Activated naive CD4-positive, alpha-beta T cell treated with anti-CD3 and anti-CD28 coated beads, Interleukin-2, amount 50 U/mL, for 72 hours (primary cell): ENCODE results near the gene GAN. TPM values are rescaled to one million over a fixed set of nuclear protein-coding genes. Genes with fewer than 3 reads are reported as not detected.
"Not testable (repeated sequence)": the region's sequence is repeated elsewhere in the genome, so short reads cannot be mapped to it uniquely, and the experiment has no call there.

Experiments used
- ATAC-seq, 2 donors: fragments of 150-1000 bp; cut with Tn5 transposase; 2 replicates each; pipeline ENCODE4 v1.10.0; 2021; ENCODE audit warnings: mild to moderate bottlenecking in 2 of 2, moderate library complexity in 2 of 2
- DNase-seq, 2 donors: peaks; one replicate each; pipeline ENCODE4 v3.0.0; 2021 to 2022; ENCODE audit warnings: low spot score in 2 of 2
- H3K27ac Mint-ChIP-seq, 2 donors: one replicate each; pipeline ENCODE4 v1.8.0; 2022; ENCODE audit warnings: mild to moderate bottlenecking in 2 of 2, mixed read lengths in 2 of 2
- H3K36me3 Mint-ChIP-seq, 2 donors: one replicate each; pipeline ENCODE4 v1.8.0; 2022; ENCODE audit warnings: mixed read lengths in 2 of 2
- H3K9me3 Mint-ChIP-seq, 2 donors: one replicate each; pipeline ENCODE4 v1.8.0; 2022; ENCODE audit warnings: mixed read lengths in 2 of 2
- total RNA-seq, 2 donors: library from RNA; stranded (reverse); gene quantifications; one replicate each; pipeline ENCODE4 v1.2.3, GENCODE V29; 2022

GAN gene
- total RNA-seq, 2 donors from 2014 or later = 12.8 to 15.7 TPM

DNA sequence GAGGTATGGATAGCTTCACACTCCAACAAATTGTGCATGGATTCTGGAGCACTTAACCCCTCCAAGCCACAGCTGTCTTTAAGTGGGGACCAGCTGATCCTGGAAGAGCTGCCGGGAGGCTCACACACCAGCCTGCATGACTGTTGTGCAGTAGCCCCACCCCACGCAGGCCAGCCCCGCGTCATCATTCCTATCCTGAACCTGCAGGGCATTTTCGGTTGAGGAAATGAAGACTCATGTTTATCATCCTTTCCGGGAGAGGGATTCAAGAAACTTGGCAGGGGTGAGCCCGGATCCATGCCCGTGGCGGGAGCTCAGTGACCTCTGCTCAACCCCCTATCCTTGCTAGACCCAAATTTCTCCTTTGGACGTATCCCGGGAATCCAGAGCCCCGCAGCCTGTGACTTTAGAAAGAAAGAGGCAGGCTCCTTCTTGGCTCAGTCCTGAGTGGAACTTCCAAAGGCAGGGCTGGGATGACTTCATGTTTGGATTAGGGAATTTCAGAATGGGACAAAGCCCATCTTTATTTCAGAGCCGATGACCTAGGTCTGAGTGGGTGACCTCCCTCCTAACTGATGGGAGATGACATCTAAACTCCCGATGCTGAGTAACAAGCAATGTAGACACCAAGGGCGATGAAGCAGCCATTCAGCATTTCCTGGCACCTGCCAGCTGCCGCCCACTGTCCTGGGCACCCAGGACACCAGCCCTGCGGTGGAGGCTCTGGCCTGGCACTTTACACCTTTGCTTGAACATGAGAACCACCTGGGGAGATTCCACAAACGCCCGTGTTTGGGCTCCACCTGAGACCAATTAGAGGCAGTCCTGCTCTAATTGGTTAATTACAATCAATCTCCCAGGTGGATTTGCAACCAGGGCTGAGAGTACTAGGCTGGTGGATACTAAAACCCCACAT lies 86.5 kb downstream of the GAN start:
- DNase-seq = no peak
- Mint-ChIP-seq H3K27ac (no peak overlapping the region), H3K9me3 (no peaks in the 10 kb centered on the region), H3K36me3 (no peaks in the 10 kb centered on the region)
- ATAC-seq = no peak

DNA sequence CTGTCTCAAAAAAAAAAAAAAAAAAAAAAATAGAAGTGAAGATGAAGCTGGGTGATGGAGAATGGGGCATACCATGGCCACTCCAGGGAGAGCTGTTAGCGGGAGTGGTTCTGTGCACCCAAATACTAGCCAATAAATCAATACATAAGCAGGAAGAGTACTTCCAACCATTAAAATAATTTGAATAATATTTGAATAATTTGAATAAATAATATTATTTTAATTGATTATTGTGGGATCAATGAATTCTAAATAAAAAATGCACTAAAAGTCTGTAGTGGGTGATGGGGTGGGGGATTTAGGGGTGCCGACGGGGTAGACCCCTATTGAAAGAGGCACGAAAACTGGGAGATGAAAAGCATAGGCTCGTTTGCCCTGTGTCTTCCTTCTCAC lies 88.4 kb downstream of the GAN start:
- H3K36me3 Mint-ChIP-seq = no peaks in the 10 kb centered on the region
- DNase-seq (no peak), ATAC-seq (no peak)
- H3K27ac Mint-ChIP-seq = no peak overlapping the region
- no peaks in the 10 kb centered on the region for H3K9me3 Mint-ChIP-seq

DNA sequence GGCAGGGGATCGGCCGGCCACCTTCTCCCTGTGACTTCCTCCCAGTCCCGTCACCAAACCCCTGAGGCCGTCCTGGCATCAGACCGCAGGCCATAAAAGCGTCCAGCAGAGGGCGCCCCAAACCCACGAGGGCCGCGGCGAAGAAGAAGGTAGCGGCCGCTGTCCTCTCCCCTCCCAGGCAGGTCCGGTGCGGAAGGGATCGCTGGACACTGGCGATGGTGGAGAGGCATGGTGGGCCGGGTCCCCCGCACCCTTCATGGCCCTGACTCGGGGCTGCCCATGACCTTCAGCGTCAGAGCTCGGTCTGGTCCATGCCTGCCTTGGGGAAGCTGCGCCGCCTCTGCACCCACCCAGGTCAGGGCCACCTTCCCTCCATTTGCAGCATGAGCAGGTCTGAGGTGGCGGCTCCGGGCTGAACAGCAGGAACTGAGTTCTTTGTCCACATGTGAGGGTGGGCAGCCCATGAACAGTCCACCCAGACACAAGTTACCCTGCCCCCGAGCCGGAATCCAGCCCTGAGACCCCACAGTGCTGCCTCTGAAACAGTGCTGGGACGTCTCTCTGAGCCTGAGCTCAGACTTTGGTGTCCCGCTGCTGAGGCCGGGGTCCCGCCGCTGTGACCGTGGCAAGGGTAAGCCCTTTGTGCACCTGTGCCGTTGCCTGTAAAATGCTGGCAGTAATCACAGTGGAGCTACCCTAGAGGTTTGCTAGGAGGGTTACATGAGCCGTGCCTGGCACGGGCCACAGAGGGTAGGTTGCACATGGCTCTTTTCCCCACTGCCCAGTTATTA lies 89.0 kb downstream of the GAN start:
- DNase-seq (peak; percentile 87 to 89), ATAC-seq (peak; percentile 92 to 98)
- H3K36me3 Mint-ChIP-seq = no peaks in the 10 kb centered on the region
- H3K27ac Mint-ChIP-seq = no peak overlapping the region
- H3K9me3 Mint-ChIP-seq = no peaks in the 10 kb centered on the region

DNA sequence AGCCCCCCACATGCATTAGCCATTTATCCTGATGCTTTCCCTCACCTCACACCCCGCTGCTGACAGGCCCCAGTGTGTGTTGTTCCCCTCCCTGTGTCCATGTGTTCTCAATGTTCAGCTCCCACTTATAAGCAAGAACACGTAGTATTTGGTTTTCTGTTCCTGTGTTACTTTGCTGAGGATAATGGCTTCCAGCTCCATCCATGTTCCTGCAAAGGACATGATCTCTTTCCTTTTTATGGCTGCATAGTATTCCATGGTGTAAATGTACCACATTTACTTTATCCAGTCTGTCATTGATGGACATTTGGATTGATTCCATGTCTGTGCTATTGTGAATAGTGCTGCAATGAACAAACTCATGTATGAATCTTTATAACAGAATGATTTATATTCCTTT lies 90.2 kb downstream of the GAN start:
- H3K36me3 Mint-ChIP-seq, H3K27ac Mint-ChIP-seq, DNase-seq, H3K9me3 Mint-ChIP-seq, ATAC-seq: not testable (repeated sequence)

DNA sequence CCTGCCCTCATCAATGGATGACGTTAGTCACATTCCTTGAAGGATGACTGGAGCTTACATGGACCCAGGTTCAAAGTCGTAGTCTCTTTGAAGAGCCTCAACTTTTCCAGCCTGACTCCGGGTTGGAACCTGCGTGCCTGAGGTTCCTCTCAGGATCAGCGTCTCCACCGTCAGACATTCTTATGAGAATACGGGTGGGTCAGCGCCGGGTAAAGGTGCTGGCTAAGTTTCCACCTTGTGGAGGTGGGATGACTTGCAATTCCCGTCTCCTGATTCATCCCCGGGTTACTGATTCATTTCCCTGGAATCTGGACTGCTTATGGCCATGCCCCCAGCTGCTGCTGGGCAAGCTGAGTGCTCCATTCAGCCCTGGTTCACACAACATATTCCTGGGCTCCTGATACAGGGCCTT lies 90.9 kb downstream of the GAN start:
- no peak for ATAC-seq
- no peak for DNase-seq
- no peaks in the 10 kb centered on the region for H3K36me3 Mint-ChIP-seq
- H3K27ac Mint-ChIP-seq = no peak overlapping the region
- H3K9me3 Mint-ChIP-seq = no peaks in the 10 kb centered on the region

DNA sequence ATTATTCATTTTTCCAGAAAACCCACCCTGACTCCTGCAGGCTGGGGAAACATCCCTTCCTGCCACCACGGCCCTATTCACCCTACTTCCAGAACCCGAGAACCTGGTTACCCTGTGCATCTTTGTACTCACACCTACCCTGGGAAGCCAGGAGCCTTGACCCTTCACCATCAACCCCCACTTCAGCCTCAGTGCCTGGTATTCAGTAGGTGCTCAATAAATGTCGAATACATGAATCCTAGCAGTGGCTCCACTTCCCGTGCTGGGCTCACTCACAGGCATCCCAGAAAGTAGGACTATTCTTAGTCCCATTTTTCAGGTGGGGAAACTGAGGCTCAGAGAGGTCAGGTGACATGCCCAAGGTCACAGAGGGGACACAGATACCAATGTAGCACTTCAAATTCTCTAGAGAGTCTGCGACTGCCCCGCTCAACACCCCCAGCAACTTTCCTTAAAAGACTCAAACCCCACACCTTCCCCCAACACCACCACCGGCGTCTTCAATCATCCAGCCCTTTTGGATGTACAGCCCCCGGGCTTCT lies 93.7 kb downstream of the GAN start:
- no peak for ATAC-seq
- no peaks in the 10 kb centered on the region for H3K9me3 Mint-ChIP-seq
- no peak for DNase-seq
- H3K27ac Mint-ChIP-seq = no peak overlapping the region
- no peaks in the 10 kb centered on the region for H3K36me3 Mint-ChIP-seq

DNA sequence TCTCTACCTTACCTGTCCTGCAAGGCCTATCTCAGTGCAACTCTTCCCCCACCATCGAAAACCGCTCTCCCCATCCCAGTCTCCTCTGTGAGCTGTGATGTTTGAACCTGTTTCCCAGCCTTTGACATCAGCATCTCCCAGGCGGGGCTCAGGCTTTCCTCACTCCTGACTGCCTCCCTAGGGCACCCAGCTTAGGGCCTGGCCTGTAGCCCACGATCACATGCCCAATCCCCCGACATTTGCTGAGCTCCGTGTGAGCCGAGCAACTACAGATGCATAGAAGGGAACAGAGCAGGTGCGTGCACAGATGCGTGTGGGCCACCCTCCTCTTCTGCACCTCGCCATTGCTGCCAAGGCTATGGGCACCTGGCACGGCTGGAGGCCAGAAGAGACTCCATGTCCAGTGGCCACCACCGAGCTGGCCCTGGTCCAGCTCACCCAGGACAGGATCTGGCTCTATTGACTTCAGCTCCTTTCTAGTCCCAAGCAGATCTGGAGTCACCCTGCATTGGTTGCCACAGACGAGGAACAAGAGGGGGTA lies 94.3 kb downstream of the GAN start:
- H3K36me3 Mint-ChIP-seq = no peaks in the 10 kb centered on the region
- no peaks in the 10 kb centered on the region for H3K9me3 Mint-ChIP-seq
- DNase-seq = no peak
- no peak for ATAC-seq
- no peak overlapping the region for H3K27ac Mint-ChIP-seq

DNA sequence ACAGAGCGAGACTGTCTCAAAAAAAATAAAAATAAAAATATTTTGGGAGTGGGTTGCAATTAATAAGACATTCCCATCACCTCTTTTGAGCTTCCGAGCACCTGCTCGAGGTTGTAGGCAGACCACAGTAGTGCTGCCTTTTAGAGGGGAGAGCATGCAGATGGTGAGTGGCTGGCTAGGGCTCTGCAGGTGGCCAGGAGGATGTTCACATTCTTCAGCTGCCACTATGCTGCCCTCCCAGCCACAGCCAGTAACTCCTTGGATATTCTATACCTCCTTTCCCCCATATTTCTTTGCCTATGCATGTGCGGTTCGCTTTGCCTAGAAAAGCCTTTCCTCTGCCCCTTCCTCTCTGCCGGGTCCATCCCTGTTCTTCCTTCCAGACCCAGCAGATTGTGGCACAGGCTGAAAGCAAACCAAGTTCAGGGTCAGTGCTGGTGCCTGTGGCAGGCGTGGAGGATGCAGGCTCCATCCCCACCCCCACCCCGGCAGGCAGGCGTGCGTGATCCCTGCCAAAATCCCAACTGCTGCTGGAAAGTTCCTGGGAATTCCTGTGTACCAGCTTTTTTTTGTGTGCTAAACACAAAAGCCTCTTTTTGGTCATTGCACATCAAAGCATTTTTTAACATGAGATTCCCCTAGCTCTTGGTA lies 96.0 kb downstream of the GAN start:
- DNase-seq = no peak
- no peak for ATAC-seq
- H3K36me3 Mint-ChIP-seq = no peaks in the 10 kb centered on the region
- H3K9me3 Mint-ChIP-seq = no peaks in the 10 kb centered on the region
- H3K27ac Mint-ChIP-seq = no peak overlapping the region

DNA sequence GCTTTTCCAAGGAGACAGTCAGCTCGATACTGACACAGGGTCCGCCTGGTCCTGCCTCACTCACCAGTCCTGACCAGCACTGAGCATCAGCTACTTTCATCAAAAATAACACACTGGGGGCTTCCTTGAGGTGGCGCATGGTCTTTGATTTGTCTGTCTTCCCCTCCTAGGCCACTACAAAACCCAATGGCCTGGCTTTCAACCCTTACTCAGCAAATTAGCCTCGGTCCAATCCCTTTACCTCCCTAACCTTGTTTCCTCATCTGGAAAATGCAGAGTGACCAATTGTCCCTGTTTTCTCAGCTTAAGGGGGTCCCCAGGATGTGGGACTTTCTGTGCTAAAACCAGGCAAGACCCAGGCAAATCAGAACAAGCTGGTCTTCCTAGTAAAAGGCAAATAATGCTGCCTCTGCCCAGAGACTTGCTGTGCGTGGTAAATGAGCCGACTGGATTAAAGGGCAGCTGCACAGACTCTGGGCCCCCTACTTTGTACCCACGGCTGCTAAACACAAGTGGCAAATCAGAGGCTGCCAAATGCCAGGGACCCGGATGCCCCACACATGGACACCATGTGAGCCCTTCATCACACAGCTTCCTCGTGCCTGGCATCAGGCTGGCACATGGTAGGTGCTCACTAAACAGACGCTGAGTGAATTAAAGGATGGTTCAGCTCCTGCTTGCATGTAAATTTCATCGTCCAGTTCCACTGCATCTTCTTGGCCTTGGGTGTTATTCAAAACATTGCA lies 98.7 kb downstream of the GAN start:
- Mint-ChIP-seq H3K36me3 (no peaks in the 10 kb centered on the region), H3K27ac (no peak overlapping the region), H3K9me3 (no peaks in the 10 kb centered on the region)
- no peak for DNase-seq
- no peak for ATAC-seq

DNA sequence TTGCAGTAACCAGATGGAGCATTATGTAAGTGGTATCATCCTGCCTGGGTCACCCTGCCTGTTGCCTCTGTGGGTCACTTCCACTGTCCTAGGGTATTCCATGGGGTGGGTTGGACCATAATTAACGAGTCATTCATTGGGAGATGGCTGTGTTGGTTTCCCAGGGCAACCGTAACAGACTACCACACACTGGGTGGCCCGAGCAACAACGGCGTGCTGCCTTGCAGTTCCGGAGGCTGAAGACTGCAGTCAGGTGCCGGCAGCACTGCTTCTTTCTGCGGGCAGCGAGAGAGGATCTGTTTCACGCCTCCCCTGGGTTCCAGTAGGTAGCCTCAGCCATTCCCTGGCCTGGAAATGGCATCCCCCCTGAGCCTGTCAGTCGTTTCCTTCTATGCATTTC lies 101.0 kb downstream of the GAN start:
- H3K36me3 Mint-ChIP-seq = no peaks in the 10 kb centered on the region
- H3K9me3 Mint-ChIP-seq = no peaks in the 10 kb centered on the region
- no peak for ATAC-seq
- no peak overlapping the region for H3K27ac Mint-ChIP-seq
- DNase-seq = no peak

DNA sequence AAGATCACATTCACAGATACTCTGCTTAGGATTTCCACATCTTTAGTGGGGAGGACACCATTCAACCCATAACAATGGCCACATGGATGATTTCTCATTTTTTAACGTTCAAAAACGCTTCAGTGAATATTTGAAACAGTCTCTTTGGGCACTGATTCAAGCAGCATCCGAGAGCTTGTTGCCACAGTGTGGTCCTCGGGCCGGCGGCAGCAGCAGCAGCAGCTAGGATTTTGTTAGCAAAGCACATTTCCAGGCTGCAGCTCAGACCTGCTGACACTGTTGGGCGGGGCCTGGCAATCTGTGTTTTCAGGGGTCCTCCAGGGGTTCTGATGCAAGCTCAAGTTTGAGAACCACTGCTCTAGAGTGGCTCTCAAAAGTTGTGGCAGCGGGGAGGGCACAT lies 102.0 kb downstream of the GAN start:
- no peak overlapping the region for H3K27ac Mint-ChIP-seq
- DNase-seq = no peak
- H3K36me3 Mint-ChIP-seq = no peaks in the 10 kb centered on the region
- ATAC-seq = no peak
- H3K9me3 Mint-ChIP-seq = no peaks in the 10 kb centered on the region

DNA sequence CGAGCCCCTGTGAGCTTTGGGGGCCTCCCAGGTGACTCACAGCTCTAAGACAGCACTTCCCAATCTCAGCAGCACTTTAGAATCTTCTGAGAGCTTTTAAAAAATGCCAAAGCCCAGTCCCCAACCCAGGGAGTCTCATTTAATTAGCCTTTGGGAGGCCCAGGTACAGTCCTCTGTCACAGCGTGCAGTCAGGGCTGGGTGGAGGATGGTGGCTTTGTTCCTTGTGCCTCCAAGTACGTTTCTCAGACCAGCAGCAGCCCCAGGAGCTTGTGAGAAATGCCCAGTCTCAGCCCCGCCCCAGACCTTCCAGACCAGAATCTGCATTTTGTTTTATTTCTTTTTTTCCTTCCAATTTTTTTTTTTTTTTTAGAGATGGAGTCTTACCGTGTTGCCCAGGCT lies 102.4 kb downstream of the GAN start:
- peak overlapping the region in 1 of 2 donors; percentile 44 for H3K27ac Mint-ChIP-seq
- ATAC-seq = no peak
- no peaks in the 10 kb centered on the region for H3K36me3 Mint-ChIP-seq
- no peak for DNase-seq
- no peaks in the 10 kb centered on the region for H3K9me3 Mint-ChIP-seq

DNA sequence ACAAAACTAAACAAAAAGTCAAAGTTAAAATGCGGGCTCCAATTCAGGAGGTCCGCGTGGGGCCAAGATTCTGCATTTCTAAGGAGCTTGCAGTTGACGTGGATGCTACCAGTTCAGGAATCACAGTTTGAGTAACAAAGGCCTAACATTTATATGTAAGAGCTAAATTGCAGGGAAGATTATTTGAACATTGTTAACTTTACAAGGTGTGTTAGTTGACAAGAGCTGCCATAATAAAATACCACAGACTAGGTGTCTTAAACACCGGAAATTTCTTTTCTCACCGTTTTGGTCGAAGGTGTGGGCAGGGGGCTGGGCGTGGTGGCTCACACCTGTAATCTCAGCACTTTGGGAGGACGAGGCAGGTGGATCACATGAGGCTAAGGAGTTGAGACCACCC lies 105.0 kb downstream of the GAN start:
- ATAC-seq = no peak
- Mint-ChIP-seq H3K36me3 (no peaks in the 10 kb centered on the region), H3K9me3 (peaks cover 2% of the 10 kb centered on the region in 2 donors), H3K27ac (no peak overlapping the region)
- DNase-seq = no peak

DNA sequence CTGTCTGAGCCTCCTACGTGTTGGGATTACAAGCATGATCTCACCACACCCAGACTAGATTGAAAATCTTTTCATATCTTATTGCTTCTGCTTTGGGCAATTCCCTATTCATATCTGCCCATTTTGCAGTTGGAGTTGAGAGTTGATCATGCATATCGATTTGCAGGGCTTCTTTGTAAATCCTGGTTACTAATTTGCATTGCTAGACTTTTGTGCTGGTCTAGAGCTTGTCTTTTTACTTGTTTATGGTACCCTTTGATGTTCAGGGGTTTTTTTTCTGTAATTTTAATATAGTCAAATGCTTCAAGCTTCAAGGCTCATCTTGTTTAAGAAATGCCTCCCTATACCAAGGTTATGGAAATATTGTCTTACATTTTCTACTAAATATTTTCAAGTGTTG lies 106.4 kb downstream of the GAN start:
- Mint-ChIP-seq H3K27ac (no peak overlapping the region), H3K9me3 (peaks cover 4 to 5% of the 10 kb centered on the region in 2 donors), H3K36me3 (no peaks in the 10 kb centered on the region)
- DNase-seq (no peak), ATAC-seq (no peak)

DNA sequence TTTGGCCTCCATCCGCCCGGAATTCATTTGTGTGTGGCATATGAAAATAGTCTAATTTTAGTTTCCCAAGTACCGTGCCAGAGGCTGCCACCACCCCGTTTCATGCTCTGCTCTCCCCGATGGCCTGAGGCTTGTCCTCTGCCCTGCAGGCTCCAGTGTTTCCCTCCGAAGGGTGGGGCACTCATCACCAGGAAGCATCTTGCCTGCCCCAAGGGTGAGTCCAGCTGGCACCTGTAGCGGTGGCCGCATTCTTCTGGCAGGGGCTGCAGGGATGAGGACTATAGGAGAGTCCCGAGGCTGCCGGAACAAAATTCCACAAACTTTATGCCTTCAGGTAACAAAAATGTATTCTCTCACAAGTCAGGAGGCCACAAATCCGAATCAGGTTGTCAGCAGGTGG lies 106.8 kb downstream of the GAN start:
- no peaks in the 10 kb centered on the region for H3K36me3 Mint-ChIP-seq
- ATAC-seq (no peak), DNase-seq (no peak)
- no peak overlapping the region for H3K27ac Mint-ChIP-seq
- peaks cover 4 to 5% of the 10 kb centered on the region in 2 donors for H3K9me3 Mint-ChIP-seq

DNA sequence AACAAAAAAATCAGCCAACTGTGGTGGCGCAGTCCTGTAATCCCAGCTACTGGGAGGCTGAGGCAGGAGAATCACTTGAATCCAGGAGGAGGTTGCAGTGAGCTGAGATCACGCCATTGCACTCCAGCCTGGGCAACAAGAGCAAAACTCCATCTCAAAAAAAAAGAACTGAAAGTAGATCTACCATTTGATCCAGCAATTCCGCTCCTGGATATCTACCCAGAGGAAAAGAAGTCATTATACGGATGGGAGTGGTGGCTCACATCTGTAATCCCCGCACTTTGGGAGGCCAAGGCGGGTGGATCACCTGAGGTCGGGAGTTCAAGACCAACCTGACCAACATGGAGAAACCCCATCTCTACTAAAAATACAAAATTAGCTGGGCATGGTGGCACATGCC lies 107.4 kb downstream of the GAN start:
- not testable (repeated sequence) for ATAC-seq, DNase-seq, H3K27ac Mint-ChIP-seq, H3K36me3 Mint-ChIP-seq, H3K9me3 Mint-ChIP-seq
